ENCODE data around the gene PSMD13.
A peak's percentile ranks its signal among the peaks of the same experiment; 100 is the strongest.

PSMD13 gene

DNA sequence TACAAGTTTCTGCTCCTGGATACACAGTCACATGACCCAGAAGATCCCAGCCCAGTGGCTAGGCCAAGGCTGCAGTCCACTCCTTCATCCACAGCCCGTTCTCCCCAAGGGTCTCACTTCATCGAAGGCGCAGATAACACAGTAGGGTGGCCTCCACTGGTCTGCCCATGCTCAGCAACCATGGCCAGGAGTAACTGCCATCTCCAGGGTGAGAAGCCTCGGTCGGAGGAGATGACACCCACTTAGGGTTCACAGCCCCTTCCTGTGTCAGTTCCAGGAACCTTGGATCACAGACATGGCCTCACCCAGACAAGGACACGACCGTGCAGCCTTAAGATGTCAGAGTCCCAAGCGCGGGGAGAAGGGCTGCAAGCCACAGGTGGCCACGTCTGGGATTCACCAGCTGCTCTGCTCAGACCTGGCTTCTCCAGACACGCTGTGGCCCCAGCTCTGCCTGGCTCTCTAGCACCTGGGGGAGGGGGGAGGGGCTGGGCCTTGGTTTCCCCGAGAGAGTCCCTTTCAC, 32.1 kb upstream of the PSMD13 start:
- no peak for DNase-seq (ENCODE audit: low spot score)

DNA sequence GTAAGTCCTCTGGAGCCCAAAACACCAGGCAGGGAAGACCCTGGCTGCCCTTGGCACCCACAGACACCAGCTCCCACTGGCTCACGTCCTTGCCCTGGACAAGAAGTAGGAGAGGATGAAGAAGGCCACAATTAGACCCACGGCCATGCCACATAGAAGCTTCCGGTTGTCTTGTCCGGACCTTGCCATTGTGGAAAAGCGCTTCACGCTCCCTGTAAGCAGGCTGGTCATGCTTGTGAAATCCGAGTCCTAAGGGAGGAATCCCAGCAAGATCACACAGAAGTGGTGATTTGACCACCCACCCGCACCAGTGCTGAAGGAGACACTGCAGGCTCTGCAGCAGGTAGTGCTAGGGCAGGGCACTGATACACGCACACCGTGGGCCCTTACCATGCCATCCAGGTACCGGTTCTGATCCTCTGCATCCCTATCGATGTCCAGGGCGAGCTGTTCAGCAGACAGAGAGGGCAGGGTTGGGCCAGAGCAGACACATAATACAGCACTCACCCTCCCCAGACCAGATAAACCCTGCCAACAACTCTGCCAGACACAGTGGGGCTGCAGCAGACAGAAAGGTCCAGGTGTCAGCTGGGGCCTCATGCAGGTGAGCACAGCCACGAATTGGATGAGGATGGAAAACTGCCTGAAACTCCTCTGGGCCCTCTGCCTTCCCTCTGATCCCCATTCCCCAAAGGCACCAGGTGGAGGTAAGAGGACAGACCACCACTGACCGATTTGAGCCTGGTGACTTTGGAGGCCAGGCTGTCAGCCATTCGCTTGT, 31.4 kb upstream of the PSMD13 start:
- no peak for DNase-seq (ENCODE audit: low spot score)

DNA sequence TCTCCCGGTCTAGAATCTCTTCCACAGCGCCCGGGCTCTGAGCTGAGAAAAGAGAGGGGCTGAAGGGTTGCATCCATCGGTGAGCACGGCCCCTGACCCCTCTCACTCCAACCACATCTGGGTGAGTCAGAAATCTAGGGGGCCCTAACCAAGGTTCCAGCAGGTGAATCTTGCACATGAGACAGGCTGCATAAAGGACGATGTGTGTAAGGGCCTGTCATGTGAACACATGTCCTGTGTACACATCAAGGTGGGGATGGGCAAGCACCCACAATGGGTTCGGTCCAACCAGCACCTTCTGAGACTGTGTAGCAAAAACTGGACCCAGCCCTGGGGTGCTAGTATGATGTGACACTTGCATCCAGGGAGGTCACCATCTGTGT, 30.8 kb upstream of the PSMD13 start:
- no peak for DNase-seq (ENCODE audit: low spot score)

DNA sequence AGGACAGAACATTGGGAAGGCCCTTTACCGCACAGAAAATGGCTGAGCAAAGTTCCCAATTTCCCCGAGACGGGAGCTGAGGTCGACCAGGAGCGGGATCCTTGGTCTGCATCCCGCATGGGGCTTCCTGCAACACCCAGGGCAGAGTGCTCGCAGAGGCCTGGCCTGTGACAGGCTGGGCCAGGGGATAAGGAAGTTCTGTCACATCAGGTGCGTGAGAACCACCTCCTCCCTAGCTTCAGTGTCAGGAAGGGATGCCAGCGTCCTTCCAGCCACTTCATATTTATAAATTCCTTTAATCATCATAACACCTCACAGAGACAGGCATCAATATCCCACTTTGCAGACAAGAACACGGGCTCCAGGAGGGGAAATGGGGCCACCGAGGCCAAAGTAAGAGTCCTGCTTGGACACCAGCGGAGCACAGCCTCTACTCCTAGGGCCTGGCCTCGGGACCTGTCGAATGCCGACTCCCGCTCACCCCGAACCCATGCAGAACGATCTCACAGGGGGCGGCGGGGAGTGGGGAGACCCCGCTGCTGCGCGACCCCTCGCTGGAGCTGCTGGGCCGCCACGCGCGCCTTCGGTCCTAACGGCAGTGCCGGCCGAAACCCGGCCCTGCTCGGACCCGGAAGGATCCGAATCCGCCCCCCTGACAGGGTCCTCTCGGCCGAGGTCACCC, 30.1 kb upstream of the PSMD13 start:
- no peak for DNase-seq (ENCODE audit: low spot score)

DNA sequence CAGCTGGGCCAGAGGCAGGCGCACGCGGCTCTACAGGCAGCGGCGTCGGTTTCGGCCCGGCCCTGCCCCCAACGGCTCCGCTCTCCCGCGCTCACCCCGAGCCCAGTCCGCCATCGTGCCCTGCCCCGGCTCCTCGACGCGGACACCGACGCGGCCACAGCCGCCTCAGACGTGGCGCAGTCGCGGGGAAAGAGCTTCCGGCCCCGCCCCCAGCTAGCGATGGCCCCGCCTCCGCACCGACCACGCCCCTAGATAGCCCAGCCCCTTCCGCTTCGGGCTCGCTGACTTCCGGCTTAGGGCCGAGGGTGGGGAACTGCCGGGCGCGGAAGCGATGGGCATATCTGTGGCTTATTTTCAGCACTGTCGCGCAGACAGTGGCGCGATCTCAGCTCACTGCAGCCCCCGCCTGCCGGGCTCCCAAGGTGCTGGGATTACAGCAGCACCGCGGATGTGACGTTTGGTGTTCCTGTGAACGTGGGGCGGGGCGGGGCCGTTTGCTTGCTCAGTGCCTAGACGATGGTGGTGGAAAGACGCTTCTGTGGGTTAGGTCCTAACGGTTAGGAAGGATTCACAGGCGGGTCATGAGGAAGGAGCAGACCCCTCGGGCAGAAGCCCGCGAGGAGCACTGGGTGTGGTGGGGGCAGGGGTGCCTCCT, 29.4 kb upstream of the PSMD13 start, which contains the start of the genes BET1L and RIC8A:
BET1L (minus strand) TSS at position 192 of the 655 bp plus-strand sequence; CDS start at position 114, 78 bp downstream.
RIC8A (plus strand) TSS at position 501 of the 655 bp plus-strand sequence. CDS start 1,147 bp downstream, outside the sequence.
- peak; percentile 94 for DNase-seq (ENCODE audit: low spot score)

DNA sequence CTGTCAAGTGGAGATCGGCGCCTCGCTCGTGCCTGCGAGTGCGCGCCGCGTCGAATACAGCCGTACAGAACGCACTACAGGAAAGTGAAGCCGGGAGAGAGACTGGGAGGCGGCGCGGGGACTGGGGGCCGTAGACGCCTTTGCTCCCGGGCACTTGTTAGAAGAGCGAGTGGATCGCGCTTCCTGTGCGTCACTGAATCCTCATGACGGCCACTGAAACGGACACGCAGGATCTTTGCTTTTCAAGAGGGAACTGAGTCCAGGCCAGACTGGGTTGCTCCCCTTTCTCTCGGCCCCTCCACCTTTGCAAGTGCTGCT, 29.0 kb upstream of the PSMD13 start:
- DNase-seq (ENCODE audit: low spot score), result no peak

DNA sequence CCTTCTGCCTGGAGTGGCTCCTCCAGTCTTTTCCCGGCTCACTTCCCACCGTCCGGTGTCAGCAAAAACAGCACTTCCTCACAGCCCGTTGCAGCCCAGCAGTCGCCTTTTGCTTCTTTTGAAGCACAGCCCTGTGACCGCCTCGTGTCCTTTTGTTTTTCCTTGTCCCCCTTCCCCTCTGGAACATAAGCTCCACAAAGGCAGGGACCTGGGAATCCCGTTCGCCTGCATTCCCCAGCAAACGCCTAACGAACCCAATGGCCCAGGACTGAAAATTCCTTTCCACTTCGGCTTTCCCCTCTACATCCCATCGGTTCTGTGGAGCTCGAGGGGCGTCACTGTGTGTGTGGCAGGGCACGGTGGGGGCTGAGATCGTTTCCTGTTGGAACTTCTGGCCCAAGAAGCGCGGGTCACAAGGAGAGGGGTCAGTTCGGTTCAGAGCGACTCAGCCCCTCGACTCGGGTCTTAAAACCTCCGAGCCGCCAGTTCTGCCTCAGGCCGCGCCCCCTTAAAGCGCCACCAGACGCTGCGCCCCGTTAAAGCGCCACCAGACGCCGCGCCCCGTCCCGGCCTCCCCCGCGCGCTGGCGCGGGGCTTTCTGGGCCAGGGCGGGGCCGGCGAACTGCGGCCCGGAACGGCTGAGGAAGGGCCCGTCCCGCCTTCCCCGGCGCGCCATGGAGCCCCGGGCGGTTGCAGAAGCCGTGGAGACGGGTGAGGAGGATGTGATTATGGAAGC, 28.4 kb upstream of the PSMD13 start:
- peak; percentile 48 for DNase-seq (ENCODE audit: low spot score)

DNA sequence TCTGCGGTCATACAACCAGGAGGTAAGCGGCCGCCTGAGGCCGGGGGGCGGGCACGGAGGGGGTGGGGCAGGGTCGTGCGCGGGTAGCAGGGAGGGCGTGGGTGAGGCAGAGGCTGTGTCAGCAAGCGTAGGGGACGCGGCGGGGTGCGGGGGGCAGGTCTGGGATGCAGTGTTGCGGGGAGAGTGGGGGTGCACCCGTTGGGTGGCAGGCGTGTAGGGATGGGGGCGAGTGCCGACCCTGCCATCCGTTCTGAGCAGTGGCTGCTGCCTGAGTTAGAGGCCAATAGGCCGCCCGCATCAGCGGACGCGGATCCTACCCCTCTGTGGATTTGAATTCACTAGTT, 27.9 kb upstream of the PSMD13 start:
- no peak for DNase-seq (ENCODE audit: low spot score)

DNA sequence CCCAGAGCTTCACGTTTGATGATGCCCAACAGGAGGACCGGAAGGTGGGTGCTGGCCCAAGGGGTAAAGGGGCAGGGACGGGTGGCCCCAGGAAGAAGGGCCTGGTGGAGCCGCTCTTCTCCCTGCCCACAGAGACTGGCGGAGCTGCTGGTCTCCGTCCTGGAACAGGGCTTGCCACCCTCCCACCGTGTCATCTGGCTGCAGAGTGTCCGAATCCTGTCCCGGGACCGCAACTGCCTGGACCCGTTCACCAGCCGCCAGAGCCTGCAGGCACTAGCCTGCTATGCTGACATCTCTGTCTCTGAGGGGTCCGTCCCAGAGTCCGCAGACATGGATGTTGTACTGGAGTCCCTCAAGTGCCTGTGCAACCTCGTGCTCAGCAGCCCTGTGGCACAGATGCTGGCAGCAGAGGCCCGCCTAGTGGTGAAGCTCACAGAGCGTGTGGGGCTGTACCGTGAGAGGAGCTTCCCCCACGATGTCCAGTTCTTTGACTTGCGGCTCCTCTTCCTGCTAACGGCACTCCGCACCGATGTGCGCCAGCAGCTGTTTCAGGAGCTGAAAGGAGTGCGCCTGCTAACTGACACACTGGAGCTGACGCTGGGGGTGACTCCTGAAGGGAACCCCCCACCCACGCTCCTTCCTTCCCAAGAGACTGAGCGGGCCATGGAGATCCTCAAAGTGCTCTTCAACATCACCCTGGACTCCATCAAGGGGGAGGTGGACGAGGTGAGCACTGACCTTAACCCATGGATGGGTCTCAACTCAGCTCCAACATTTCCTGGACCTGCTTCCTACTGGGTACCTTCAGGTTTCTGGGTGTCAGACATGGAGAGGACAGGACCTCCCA, 27.3 kb upstream of the PSMD13 start:
- no peak for DNase-seq (ENCODE audit: low spot score)

DNA sequence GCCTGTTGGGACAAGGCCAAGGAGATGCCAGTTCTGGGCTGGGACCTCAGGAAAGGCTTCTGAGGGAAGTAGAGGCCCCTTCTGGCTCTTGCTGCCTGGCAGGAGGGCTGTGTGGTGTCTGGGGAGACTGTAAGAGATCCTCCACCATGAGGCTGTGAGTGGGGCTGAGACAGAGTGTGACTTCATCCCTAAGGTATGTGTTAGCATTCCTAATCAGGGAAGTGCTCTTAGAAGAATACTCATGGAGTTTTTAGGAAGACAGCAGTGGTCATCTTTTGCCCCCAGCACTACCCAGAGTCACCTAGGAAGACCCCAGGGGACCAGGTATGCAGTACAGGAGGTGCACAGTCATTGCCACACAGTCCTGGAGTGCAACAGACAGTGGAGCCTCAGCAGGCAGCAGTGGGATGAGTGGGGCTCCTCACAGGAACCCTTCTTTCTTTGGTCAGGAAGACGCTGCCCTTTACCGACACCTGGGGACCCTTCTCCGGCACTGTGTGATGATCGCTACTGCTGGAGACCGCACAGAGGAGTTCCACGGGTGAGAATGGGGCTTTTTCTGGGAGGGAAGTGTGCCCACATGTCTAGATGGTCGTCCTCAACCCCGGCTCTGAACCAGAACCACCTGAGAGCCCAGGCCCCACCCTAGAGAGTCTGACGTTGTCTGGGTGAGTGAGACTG, 26.5 kb upstream of the PSMD13 start:
- DNase-seq (ENCODE audit: low spot score), result no peak

DNA sequence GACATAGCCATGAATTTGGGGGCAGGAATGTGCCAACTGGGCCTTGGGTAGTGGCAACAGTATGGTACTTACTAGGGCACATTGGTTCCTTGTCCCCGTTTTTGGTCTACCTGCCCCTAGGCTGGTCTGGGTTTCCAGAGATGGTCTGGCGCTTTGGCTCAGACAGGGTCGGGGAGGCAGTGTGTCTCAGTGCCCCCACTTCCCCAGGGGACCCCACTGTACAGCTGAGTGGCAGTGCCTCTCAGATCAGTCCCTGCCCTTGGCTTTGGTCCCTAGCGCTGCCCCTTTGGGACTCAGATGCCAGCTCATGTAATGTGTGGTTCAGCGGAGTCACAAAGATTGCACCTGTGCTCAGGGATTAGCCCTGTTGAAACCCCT, 26.0 kb upstream of the PSMD13 start:
- no peak for DNase-seq (ENCODE audit: low spot score)

DNA sequence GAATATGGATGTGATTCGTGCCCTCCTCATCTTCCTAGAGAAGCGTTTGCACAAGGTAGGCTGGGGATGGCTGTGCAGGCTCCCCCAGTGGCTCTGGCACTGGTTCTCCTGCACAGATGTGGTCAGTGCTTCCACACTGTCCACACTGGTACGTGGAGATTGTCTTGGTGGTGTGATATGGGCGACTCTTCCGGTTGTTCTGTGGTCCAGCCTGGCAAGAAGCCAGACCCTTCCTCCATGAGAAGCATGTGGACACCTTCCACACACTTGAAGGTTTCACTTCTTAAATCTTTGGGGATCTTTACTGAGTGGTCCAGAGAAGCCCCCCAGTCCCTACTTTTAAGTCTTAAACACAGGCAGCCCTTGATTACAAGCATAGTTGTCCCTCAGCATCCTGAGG, 25.5 kb upstream of the PSMD13 start:
- no peak for DNase-seq (ENCODE audit: low spot score)

DNA sequence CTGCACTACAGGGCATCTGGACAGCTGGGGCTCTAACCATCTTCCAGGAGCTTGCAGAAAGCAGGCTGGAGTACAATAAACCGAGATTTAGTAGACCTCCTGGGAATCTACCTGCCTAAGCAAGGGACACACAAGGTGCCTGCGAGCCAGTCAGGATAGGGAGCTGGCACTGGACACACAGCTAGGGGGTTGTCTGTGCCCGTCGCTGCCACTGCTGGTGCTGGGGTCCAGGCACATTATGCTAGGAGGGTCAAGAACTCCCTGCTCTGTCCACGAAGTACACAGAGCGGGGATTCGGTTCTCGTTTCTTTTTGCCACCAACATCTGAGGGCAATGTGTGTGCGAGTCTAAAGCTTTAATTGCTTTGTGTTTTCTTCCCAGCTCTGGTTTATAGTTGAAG, 25.0 kb upstream of the PSMD13 start:
- no peak for DNase-seq (ENCODE audit: low spot score)

DNA sequence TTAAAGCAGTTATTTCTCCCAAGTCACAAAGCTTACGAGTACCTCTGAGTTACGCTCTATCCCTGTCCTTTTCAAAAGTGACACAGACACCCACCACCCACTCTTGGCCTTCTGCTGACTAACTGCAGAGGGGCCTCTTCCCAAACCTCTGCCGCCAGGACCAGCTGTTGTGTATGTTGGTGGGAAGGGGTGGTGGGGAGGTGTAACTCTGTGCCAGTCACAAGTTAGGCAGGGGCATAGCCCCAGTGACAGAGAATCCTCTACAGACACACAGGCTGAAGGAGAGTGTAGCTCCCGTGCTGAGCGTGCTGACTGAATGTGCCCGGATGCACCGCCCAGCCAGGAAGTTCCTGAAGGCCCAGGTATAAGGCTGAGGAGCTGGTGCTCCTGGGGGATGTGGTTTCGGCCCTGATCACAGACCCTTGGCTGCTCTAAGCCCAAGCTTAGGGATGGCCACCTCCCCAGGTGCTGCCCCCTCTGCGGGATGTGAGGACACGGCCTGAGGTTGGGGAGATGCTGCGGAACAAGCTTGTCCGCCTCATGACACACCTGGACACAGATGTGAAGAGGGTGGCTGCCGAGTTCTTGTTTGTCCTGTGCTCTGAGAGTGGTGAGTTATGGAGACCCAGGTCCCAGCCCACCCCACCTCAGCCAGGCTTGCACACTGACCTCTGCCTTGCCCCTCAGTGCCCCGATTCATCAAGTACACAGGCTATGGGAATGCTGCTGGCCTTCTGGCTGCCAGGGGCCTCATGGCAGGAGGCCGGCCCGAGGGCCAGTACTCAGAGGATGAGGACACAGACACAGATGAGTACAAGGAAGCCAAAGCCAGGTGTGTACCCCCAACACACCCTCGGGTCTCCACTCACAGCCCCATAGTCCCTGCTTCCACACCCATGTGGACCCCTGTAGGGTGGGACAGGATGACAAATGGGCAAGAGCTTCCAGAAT, 24.4 kb upstream of the PSMD13 start:
- no peak for DNase-seq (ENCODE audit: low spot score)

DNA sequence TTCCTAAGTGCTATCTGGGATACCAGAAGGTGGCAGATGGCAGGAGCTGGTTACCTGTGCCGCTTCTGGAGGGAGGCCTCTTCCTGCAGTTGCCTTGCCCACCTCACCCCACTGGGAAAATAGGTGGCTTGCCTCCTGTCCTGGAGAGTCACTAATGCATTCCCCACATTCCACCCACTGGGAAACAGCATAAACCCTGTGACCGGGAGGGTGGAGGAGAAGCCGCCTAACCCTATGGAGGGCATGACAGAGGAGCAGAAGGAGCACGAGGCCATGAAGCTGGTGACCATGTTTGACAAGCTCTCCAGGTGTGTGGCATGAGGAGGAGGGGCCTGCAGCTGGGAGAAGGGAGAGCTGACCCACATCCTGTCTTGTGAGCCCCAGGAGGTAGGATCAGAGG, 23.7 kb upstream of the PSMD13 start:
- DNase-seq (ENCODE audit: low spot score), result no peak

DNA sequence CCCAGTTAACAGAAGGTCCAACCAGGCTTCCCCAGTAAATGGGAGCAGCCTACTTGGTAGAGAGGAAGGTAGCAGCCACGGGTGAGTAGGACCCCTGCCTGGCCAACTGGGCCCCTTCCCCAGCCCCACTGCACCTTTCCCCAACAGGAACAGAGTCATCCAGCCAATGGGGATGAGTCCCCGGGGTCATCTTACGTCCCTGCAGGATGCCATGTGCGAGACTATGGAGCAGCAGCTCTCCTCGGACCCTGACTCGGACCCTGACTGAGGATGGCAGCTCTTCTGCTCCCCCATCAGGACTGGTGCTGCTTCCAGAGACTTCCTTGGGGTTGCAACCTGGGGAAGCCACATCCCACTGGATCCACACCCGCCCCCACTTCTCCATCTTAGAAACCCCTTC, 22.7 kb upstream of the PSMD13 start:
- no peak for DNase-seq (ENCODE audit: low spot score)

DNA sequence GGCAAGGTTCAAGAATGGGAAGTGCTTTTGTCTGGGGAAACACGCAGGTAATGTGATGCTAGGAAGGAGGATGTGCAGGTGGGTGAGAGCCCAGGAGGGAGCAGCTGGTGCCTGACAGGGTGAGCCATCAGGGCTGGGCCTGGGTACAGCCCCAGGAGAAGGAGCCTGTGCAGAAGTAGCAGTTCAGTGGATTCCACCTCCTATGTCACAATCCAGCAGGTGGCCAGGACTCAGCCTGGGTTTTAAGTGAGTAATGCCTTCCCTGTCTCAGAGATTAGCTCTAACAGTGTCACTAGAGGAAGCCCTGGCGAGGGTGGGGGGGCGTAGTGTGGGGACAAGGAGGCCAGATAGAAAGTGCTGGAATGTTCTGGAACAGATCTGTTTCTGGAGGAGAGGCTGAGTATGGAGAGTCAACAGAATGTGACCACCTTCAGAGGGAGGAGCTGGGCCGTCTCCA, 21.2 kb upstream of the PSMD13 start:
- DNase-seq (ENCODE audit: low spot score), result no peak

DNA sequence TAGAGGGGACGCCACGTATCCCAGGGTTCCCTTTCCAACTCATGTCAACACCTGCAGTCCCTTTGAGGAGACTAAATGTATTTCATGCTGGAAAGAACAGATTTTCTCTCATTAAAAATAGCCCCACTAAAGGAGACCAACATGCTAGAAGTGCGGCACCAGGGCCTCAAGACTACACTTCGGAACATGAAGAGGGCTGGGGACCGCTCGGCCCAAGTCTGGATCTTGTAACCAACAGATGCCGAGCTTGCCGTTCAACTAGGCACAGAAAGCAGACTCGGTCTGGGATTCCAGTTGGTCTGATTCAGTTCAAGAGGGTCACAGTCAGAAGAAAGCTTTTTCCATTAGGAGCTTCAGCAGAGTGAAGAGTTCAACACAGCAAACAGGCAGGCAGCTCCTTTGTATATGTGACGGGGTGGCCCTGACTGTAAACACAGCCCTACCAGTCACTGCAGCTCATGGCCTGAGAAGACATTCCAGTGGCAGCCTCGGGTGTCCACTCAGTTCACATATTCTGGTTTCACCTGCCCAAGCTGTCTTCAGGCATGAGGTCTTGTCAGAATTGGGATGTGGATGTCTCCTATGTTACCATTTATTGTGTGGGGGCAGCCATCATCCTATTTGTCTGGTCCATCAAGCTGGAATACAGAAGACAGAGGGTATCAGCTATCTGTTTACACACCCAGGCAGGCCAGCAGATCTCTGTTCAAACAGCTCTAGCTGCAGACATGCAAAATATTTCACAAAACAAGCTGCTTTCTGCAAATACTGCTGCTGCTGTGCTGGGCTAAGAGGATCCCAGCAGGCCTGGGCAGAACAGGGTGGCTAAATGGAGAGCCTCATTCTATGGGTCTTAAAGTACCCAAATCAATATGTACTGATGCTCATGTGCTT, 20.4 kb upstream of the PSMD13 start:
- no peak for DNase-seq (ENCODE audit: low spot score)
